Neural cell (in vitro differentiated cells): ENCODE results near the gene OVCA2. TPM values are rescaled to one million over a fixed set of nuclear protein-coding genes. Genes with fewer than 3 reads are reported as not detected.

Experiments
- H2AFZ ChIP-seq: fragments of 200-600, 300-800 bp; sonication (generic), shearing (Covaris generic); 2 replicates; pipeline ENCODE4 v1.6.0; 2014; ENCODE audit warnings: low read depth, mild to moderate bottlenecking, antibody characterized with exemption, low read length, moderate library complexity
- H3F3A ChIP-seq: fragments of 200-600 bp; shearing (Covaris generic); 2 replicates; pipeline ENCODE4 v1.6.1; 2016; ENCODE audit warnings: mild to moderate bottlenecking, moderate library complexity, mixed read lengths, antibody characterized with exemption, low read length; ENCODE audit not compliant: insufficient read depth, poor library complexity, severe bottlenecking
- H3K27ac ChIP-seq: fragments of 200-600, 300-800 bp; sonication (generic), shearing (Covaris generic); 2 replicates; pipeline ENCODE4 v1.5.1; 2014; ENCODE audit warnings: mild to moderate bottlenecking, low read length, moderate library complexity
- H3K27me3 ChIP-seq: fragments of 300-800, 200-600 bp; sonication (generic), shearing (Covaris generic); 2 replicates; pipeline ENCODE4 v1.6.0; 2014; ENCODE audit warnings: mild to moderate bottlenecking, low read depth, low read length, moderate library complexity; ENCODE audit not compliant: insufficient read depth
- H3K36me3 ChIP-seq: fragments of 300-800, 200-600 bp; sonication (generic), shearing (Covaris generic); 2 replicates; pipeline ENCODE4 v1.5.1; 2014; ENCODE audit warnings: mild to moderate bottlenecking, antibody characterized with exemption, low read length, moderate library complexity; ENCODE audit not compliant: insufficient read depth
- H3K4me2 ChIP-seq: fragments of 300-800, 200-600 bp; sonication (generic), shearing (Covaris generic); 2 replicates; pipeline ENCODE4 v1.6.0; 2014; ENCODE audit warnings: mild to moderate bottlenecking, low read length
- H3K4me3 ChIP-seq: fragments of 300-800, 200-600 bp; sonication (generic), shearing (Covaris generic); 2 replicates; pipeline ENCODE4 v1.5.1; 2014; ENCODE audit warnings: mild to moderate bottlenecking, low read length, moderate library complexity
- H3K79me2 ChIP-seq: fragments of 200-600 bp; shearing (Covaris generic); replicated peaks from 2 replicates; pipeline ENCODE4 v1.6.0; 2014; ENCODE audit warnings: mild to moderate bottlenecking, low read length, moderate library complexity; ENCODE audit not compliant: insufficient read depth
- H3K9ac ChIP-seq: fragments of 300-800, 200-600 bp; sonication (generic), shearing (Covaris generic); 2 replicates; pipeline ENCODE4 v1.6.1; 2016; ENCODE audit warnings: mild to moderate bottlenecking, low read length, mixed read lengths
- H3K9me2 ChIP-seq: fragments of 200-600 bp; shearing (Covaris generic); 2 replicates; pipeline ENCODE4 v1.6.1; 2016; ENCODE audit warnings: mild to moderate bottlenecking, low read length, mixed read lengths; ENCODE audit not compliant: insufficient read depth
- H3K9me3 ChIP-seq: fragments of 200-600, 300-800 bp; sonication (generic), shearing (Covaris generic); 2 replicates; pipeline ENCODE4 v1.6.1; 2016; ENCODE audit warnings: mild to moderate bottlenecking, mixed run types, low read length, moderate library complexity, mixed read lengths
- H4K20me1 ChIP-seq: fragments of 200-600 bp; shearing (Covaris generic); 2 replicates; pipeline ENCODE4 v1.6.1; 2016; ENCODE audit warnings: mild to moderate bottlenecking, mixed run types; ENCODE audit not compliant: insufficient read depth
- EP300 ChIP-seq: fragments of 450-650 bp; conservative IDR thresholded peaks from 2 replicates; pipeline ENCODE4 v1.6.1; 2014; ENCODE audit warnings: antibody characterized with exemption, mild to moderate bottlenecking, moderate library complexity; ENCODE audit not compliant: poor library complexity, severe bottlenecking
- EZH2 ChIP-seq: fragments of 200-600, 300-800 bp; shearing (Covaris generic), sonication (generic); IDR thresholded peaks from 2 replicates; pipeline ENCODE4 v1.6.1; 2014; ENCODE audit warnings: antibody characterized with exemption, low read length, borderline replicate concordance, mild to moderate bottlenecking; ENCODE audit not compliant: insufficient read depth, poor library complexity, severe bottlenecking
- MXI1 ChIP-seq: fragments of 450-650 bp; conservative IDR thresholded peaks from 2 replicates; pipeline ENCODE4 v1.6.1; 2014; ENCODE audit warnings: antibody characterized with exemption, mild to moderate bottlenecking; ENCODE audit not compliant: poor library complexity, severe bottlenecking
- POLR2AphosphoS5 ChIP-seq: IDR thresholded peaks from 2 replicates; pipeline ENCODE4 v1.6.1; 2012
- RAD21 ChIP-seq: fragments of 450-650 bp; conservative IDR thresholded peaks from 2 replicates; pipeline ENCODE4 v1.6.1; 2014; ENCODE audit warnings: antibody characterized with exemption, mild to moderate bottlenecking, moderate library complexity
- SMC3 ChIP-seq: fragments of 450-650 bp; conservative IDR thresholded peaks from 2 replicates; pipeline ENCODE4 v1.6.1; 2014; ENCODE audit warnings: antibody characterized with exemption, mild to moderate bottlenecking, moderate library complexity; ENCODE audit not compliant: poor library complexity
- TAF1 ChIP-seq: IDR thresholded peaks from 2 replicates; pipeline ENCODE4 v1.6.1; 2012; ENCODE audit warnings: low read depth
- polyA plus RNA-seq: library from polyadenylated mRNA; depleted of rRNA; stranded (reverse); fragments of >200 nt; gene quantifications from 2 replicates; pipeline ENCODE4 v1.2.3, GENCODE V29; 2014
- TF ChIP-seq, protein P1 (sequence below): fragments of 450-650 bp; IDR thresholded peaks from 2 replicates; pipeline ENCODE4 v1.5.1; 2014; ENCODE audit warnings: antibody characterized with exemption, mild to moderate bottlenecking, moderate library complexity; ENCODE audit not compliant: poor library complexity, severe bottlenecking
- TF ChIP-seq, protein P2 (sequence below): IDR thresholded peaks from 2 replicates; pipeline ENCODE4 v1.6.1; 2012; ENCODE audit warnings: borderline replicate concordance

Gene OVCA2
- polyA plus RNA-seq, 1 donor from 2014 or later, result 54.4 TPM

GRCh38 chr17:2003525-2003924, 38.3 kb upstream of the OVCA2 start:
- H3F3A ChIP-seq, result no peaks in the 10 kb centered on the region
- H3K9me3 ChIP-seq, result no peaks in the 10 kb centered on the region
- no peak overlapping the region for H2AFZ ChIP-seq
- H3K9me2 ChIP-seq, result no peaks in the 10 kb centered on the region
- H3K4me2 ChIP-seq, result no peak overlapping the region
- no peak for TF ChIP-seq TAF1
- TF ChIP-seq POLR2AphosphoS5, result no peak
- no peak for TF ChIP-seq RAD21
- TF ChIP-seq EZH2, result no peak
- TF ChIP-seq, protein P1, sequence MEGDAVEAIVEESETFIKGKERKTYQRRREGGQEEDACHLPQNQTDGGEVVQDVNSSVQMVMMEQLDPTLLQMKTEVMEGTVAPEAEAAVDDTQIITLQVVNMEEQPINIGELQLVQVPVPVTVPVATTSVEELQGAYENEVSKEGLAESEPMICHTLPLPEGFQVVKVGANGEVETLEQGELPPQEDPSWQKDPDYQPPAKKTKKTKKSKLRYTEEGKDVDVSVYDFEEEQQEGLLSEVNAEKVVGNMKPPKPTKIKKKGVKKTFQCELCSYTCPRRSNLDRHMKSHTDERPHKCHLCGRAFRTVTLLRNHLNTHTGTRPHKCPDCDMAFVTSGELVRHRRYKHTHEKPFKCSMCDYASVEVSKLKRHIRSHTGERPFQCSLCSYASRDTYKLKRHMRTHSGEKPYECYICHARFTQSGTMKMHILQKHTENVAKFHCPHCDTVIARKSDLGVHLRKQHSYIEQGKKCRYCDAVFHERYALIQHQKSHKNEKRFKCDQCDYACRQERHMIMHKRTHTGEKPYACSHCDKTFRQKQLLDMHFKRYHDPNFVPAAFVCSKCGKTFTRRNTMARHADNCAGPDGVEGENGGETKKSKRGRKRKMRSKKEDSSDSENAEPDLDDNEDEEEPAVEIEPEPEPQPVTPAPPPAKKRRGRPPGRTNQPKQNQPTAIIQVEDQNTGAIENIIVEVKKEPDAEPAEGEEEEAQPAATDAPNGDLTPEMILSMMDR, result no peak
- TF ChIP-seq, protein P2, sequence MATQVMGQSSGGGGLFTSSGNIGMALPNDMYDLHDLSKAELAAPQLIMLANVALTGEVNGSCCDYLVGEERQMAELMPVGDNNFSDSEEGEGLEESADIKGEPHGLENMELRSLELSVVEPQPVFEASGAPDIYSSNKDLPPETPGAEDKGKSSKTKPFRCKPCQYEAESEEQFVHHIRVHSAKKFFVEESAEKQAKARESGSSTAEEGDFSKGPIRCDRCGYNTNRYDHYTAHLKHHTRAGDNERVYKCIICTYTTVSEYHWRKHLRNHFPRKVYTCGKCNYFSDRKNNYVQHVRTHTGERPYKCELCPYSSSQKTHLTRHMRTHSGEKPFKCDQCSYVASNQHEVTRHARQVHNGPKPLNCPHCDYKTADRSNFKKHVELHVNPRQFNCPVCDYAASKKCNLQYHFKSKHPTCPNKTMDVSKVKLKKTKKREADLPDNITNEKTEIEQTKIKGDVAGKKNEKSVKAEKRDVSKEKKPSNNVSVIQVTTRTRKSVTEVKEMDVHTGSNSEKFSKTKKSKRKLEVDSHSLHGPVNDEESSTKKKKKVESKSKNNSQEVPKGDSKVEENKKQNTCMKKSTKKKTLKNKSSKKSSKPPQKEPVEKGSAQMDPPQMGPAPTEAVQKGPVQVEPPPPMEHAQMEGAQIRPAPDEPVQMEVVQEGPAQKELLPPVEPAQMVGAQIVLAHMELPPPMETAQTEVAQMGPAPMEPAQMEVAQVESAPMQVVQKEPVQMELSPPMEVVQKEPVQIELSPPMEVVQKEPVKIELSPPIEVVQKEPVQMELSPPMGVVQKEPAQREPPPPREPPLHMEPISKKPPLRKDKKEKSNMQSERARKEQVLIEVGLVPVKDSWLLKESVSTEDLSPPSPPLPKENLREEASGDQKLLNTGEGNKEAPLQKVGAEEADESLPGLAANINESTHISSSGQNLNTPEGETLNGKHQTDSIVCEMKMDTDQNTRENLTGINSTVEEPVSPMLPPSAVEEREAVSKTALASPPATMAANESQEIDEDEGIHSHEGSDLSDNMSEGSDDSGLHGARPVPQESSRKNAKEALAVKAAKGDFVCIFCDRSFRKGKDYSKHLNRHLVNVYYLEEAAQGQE, result no peak
- TF ChIP-seq MXI1, result no peak
- no peaks in the 10 kb centered on the region for H4K20me1 ChIP-seq
- H3K4me3 ChIP-seq, result no peak overlapping the region
- no peak overlapping the region for H3K9ac ChIP-seq
- no peaks in the 10 kb centered on the region for H3K27me3 ChIP-seq
- H3K27ac ChIP-seq, result no peak overlapping the region
- no peaks in the 10 kb centered on the region for H3K36me3 ChIP-seq
- no peaks in the 10 kb centered on the region for H3K79me2 ChIP-seq

GRCh38 chr17:2004435-2004952, 37.3 kb upstream of the OVCA2 start:
- Histone ChIP-seq H2AFZ (no peak overlapping the region), H3K9me2 (no peaks in the 10 kb centered on the region), H3K79me2 (no peaks in the 10 kb centered on the region), H3K9ac (no peak overlapping the region), H4K20me1 (no peaks in the 10 kb centered on the region), H3K9me3 (no peaks in the 10 kb centered on the region), H3K27me3 (no peaks in the 10 kb centered on the region), H3K36me3 (no peaks in the 10 kb centered on the region), H3K4me2 (no peak overlapping the region), H3F3A (no peaks in the 10 kb centered on the region), H3K27ac (no peak overlapping the region), H3K4me3 (no peak overlapping the region)
- TF ChIP-seq EZH2, result no peak
- no peak for TF ChIP-seq EP300
- no peak for TF ChIP-seq POLR2AphosphoS5
- TF ChIP-seq, protein P2, result no peak
- TF ChIP-seq TAF1, result no peak
- no peak for TF ChIP-seq SMC3
- TF ChIP-seq, protein P1, result no peak
- no peak for TF ChIP-seq RAD21
- TF ChIP-seq MXI1, result no peak
